Measurements from ENCODE around the gene MRPL24.

- TF ChIP-seq EZH2 (IDR thresholded peaks at IDR 0.05; ENCODE audit: low read depth) (no peak), CTCF (conservative IDR thresholded peaks at IDR 0.05) (no peak)
Observed at GRCh38 chr1:156696755-156697154, 44.1 kb downstream of the MRPL24 start.

Measured in PC-9 (cell line).